ENCODE results near the gene RGR.

DNA sequence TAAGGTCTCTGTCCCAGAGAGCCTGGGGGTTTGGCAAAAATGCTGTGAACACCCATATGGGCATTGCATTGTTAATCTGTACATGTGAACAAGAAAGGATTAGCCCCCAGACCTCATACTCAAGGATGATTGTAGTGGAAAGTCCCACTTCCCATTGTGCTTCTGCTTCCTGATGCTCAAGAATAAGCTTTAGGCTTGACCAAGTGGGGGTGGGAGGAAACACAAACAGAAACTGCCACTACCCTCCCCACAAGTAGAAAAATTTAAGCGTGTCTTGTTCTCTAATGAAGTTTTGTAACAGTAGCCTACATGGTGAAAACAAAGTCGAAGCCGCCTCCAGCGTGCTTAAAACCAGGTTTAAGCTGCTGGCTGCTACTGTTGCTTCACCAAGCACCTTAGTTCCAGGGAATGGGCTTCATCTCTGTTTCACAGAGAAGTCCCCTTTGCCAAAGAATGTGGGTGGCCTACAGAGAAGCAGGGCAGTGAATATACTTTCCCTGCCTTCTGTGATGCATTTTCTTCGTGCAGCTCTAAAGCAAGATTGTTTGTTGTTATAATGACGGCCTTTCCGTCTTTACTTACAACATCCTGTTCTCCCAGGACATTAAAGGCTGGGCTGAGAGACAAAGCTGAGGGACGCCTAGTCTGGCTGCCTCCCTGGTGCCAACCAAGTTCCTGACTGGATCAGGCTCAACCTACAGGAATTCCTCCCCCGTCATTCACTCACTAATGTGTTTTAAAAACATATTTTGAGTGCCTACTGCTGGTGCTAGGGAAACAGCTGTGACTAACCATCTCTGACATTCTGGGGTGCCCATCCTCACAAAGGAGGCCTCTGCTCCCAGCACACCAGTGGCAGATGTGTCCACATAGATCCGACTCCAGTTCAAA is 51.5 kb downstream of the RGR start:
- TF ChIP-seq POLR2A (IDR thresholded peaks at IDR 0.05; ENCODE audit: borderline replicate concordance, extremely low read depth, insufficient read depth, insufficient read length) (no peak), SIN3A (IDR thresholded peaks at IDR 0.05; ENCODE audit: low read depth) (no peak), POLR2AphosphoS5 (IDR thresholded peaks at IDR 0.05; ENCODE audit: low read depth, low read length) (no peak), JUND (IDR thresholded peaks at IDR 0.05) (no peak)
- TF ChIP-seq, protein P1, sequence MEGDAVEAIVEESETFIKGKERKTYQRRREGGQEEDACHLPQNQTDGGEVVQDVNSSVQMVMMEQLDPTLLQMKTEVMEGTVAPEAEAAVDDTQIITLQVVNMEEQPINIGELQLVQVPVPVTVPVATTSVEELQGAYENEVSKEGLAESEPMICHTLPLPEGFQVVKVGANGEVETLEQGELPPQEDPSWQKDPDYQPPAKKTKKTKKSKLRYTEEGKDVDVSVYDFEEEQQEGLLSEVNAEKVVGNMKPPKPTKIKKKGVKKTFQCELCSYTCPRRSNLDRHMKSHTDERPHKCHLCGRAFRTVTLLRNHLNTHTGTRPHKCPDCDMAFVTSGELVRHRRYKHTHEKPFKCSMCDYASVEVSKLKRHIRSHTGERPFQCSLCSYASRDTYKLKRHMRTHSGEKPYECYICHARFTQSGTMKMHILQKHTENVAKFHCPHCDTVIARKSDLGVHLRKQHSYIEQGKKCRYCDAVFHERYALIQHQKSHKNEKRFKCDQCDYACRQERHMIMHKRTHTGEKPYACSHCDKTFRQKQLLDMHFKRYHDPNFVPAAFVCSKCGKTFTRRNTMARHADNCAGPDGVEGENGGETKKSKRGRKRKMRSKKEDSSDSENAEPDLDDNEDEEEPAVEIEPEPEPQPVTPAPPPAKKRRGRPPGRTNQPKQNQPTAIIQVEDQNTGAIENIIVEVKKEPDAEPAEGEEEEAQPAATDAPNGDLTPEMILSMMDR (IDR thresholded peaks at IDR 0.05 in 2 of 3, conservative IDR thresholded peaks at IDR 0.05 in 1 of 3; ENCODE audit: borderline replicate concordance in 1 of 3, insufficient read depth in 1 of 3, low read depth in 2 of 3, low read length in 2 of 3): no peak

Measured in HCT116 (cell line).